ENCODE data around the gene GNG12. TPM values are rescaled to one million over a fixed set of nuclear protein-coding genes. Genes with fewer than 3 reads are reported as not detected.

GNG12 gene
- total and polyA plus RNA-seq, 9 of the 15 experiments (the other 6 are each of a cell fraction or from before 2014, with no cell fraction given): 2.6 to 6.0 (median 4.1) TPM

GRCh38 chr1:67686267-67687197, 146.7 kb downstream of the GNG12 start (continued):
- TF ChIP-seq RBM22 (IDR thresholded peaks at IDR 0.05; ENCODE audit: low read depth, low read length, poor library complexity, severe bottlenecking) (peak; percentile 88), ZNF384 (IDR thresholded peaks at IDR 0.05; ENCODE audit: low read depth, low read length) (peak; percentile 16; the same call in 1 of the 2 replicates), TBP (optimal IDR thresholded peaks at IDR 0.05; ENCODE audit: low read depth, low read length) (peak; percentile 59), ZNF280A (IDR thresholded peaks at IDR 0.05; ENCODE audit: low read depth, partially characterized antibody) (no peak), U2AF2 (optimal IDR thresholded peaks at IDR 0.05; ENCODE audit: low read depth, low read length) (no peak), NR2C2 (CRISPR knock-in tag; IDR thresholded peaks at IDR 0.05) (peak; percentile 78; the same call in 1 of the 2 replicates), NR2C2 (tag; IDR thresholded peaks at IDR 0.05) (peak; percentile 57), TAL1 (IDR thresholded peaks at IDR 0.05) (peak; percentile 81), RBM14 (IDR thresholded peaks at IDR 0.05; ENCODE audit: borderline replicate concordance, insufficient read depth, low read depth, low read length) (0 out of 2 replicates have a peak, but pooled peaks have one; percentile 38), ATF6 (CRISPR knock-in tag; IDR thresholded peaks at IDR 0.05) (no peak), RUNX1 (IDR thresholded peaks at IDR 0.05; ENCODE audit: low read depth) (no peak), MED1 (CRISPR knock-in tag; IDR thresholded peaks at IDR 0.05; ENCODE audit: borderline replicate concordance) (no peak), STAT5A (IDR thresholded peaks at IDR 0.05; ENCODE audit: borderline replicate concordance, low read length) (peak; percentile 76), ZNF785 (CRISPR knock-in tag; IDR thresholded peaks at IDR 0.05) (no peak), SOX6 (IDR thresholded peaks at IDR 0.05) (peak; percentile 91)

Measured in K562 (cell line).